ENCODE results near the gene UCN.

Gene UCN

DNA sequence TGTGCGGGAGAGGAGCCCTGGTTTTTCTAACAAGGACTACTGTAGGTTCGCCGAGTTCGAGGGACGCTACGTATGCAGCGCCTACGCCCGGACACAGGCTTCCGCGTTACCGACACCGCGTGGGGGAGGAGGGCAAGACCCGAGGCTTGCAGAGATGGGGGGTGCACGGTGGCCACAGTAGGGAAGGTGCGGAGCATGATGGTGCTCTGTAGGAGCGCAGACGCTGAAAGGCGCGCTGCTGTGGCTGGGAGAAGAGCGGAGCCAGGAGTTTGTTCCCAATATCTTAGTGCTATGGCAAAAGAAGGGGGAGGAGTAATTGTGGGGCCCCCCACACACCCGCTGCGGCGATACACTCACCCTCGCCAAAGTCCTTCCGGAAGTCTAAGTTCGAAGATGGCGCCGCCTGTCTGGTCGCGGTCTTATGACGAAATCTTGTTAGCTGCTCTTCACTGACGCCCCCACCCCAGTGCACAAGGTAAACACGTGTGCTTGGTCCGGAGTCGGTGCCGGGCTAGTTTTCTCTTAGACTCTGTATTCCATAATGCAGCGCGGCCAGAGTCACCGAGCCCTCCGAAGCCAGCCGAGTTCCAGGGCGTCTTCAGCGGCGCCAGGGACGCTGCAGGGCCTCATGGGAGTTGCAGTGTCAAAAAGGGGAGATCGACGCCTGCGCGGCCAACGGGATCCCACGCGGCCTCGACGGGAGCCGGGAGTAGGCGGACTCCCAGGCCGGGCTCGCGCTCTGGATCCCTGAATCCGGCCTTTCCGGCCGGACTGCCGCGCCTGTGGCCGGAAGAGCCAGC is 48.3 kb upstream of the UCN start, which contains the start of gene GTF3C2 (continued):
- TF ChIP-seq, protein P1, sequence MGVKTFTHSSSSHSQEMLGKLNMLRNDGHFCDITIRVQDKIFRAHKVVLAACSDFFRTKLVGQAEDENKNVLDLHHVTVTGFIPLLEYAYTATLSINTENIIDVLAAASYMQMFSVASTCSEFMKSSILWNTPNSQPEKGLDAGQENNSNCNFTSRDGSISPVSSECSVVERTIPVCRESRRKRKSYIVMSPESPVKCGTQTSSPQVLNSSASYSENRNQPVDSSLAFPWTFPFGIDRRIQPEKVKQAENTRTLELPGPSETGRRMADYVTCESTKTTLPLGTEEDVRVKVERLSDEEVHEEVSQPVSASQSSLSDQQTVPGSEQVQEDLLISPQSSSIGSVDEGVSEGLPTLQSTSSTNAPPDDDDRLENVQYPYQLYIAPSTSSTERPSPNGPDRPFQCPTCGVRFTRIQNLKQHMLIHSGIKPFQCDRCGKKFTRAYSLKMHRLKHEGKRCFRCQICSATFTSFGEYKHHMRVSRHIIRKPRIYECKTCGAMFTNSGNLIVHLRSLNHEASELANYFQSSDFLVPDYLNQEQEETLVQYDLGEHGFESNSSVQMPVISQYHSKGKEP (tag by site-specific recombination; IDR thresholded peaks at IDR 0.05) = peak; percentile 33; the same call in 1 of the 2 replicates
- TF ChIP-seq ZNF19 (tag by site-specific recombination; IDR thresholded peaks at IDR 0.05; ENCODE audit: low read depth) (no peak), SP7 (tag by site-specific recombination; IDR thresholded peaks at IDR 0.05) (peak; percentile 65; the same call in 1 of the 2 replicates), ZNF558 (tag by site-specific recombination; IDR thresholded peaks at IDR 0.05) (no peak), ZNF335 (tag by site-specific recombination; conservative IDR thresholded peaks at IDR 0.05) (peak; percentile 84), ZNF398 (tag by site-specific recombination; IDR thresholded peaks at IDR 0.05) (peak; percentile 45), ZNF629 (tag by site-specific recombination; IDR thresholded peaks at IDR 0.05) (peak; percentile 78), IKZF3 (tag by site-specific recombination; IDR thresholded peaks at IDR 0.05) (peak; percentile 79; the same call in 1 of the 2 replicates), ZSCAN16 (tag by site-specific recombination; IDR thresholded peaks at IDR 0.05) (no peak), ZBTB17 (tag by site-specific recombination; IDR thresholded peaks at IDR 0.05) (peak; percentile 99), ZNF140 (tag by site-specific recombination; IDR thresholded peaks at IDR 0.05) (no peak), ZBTB7A (tag by site-specific recombination; IDR thresholded peaks at IDR 0.05; ENCODE audit: low read depth) (no peak), GLIS2 (tag by site-specific recombination; IDR thresholded peaks at IDR 0.05) (peak; percentile 94), ZNF302 (tag by site-specific recombination; IDR thresholded peaks at IDR 0.05; ENCODE audit: low read depth) (no peak), ZNF596 (tag by site-specific recombination; IDR thresholded peaks at IDR 0.05) (no peak), ZNF624 (tag by site-specific recombination; IDR thresholded peaks at IDR 0.05) (no peak), ZNF544 (tag by site-specific recombination; IDR thresholded peaks at IDR 0.05) (no peak), ZNF473 (tag by site-specific recombination; IDR thresholded peaks at IDR 0.05) (no peak), ZNF274 (IDR thresholded peaks at IDR 0.05; ENCODE audit: low read length) (no peak), ZNF274 (tag by site-specific recombination; IDR thresholded peaks at IDR 0.05; ENCODE audit: borderline replicate concordance) (no peak), ZNF664 (tag by site-specific recombination; IDR thresholded peaks at IDR 0.05) (no peak), ZNF426 (tag by site-specific recombination; IDR thresholded peaks at IDR 0.05) (no peak), BCL11B (tag by site-specific recombination; IDR thresholded peaks at IDR 0.05; ENCODE audit: low read depth) (no peak), ZNF292 (tag by site-specific recombination; IDR thresholded peaks at IDR 0.05; ENCODE audit: borderline replicate concordance, low read depth) (no peak), ZNF175 (tag by site-specific recombination; IDR thresholded peaks at IDR 0.05) (no peak), MYNN (tag by site-specific recombination; IDR thresholded peaks at IDR 0.05; ENCODE audit: borderline replicate concordance) (no peak; the same call in 1 of the 2 replicates), HOXD13 (CRISPR knock-in tag; IDR thresholded peaks at IDR 0.05; ENCODE audit: borderline replicate concordance) (0 out of 2 replicates have a peak, but pooled peaks have one; percentile 55), ZBTB21 (tag by site-specific recombination; IDR thresholded peaks at IDR 0.05) (peak; percentile 43; the same call in 1 of the 2 replicates), ZNF266 (tag by site-specific recombination; IDR thresholded peaks at IDR 0.05; ENCODE audit: low read depth) (no peak), EGR2 (tag by site-specific recombination; IDR thresholded peaks at IDR 0.05; ENCODE audit: low read depth) (peak; percentile 67), ZNF2 (tag by site-specific recombination; IDR thresholded peaks at IDR 0.05) (no peak), YY2 (tag by site-specific recombination; IDR thresholded peaks at IDR 0.05) (peak; percentile 65), ZNF623 (tag by site-specific recombination; IDR thresholded peaks at IDR 0.05) (no peak), ZNF433 (tag by site-specific recombination; IDR thresholded peaks at IDR 0.05; ENCODE audit: low read depth) (no peak)
- TF ChIP-seq, protein P2, sequence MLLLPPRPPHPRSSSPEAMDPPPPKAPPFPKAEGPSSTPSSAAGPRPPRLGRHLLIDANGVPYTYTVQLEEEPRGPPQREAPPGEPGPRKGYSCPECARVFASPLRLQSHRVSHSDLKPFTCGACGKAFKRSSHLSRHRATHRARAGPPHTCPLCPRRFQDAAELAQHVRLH (tag by site-specific recombination; IDR thresholded peaks at IDR 0.05) = no peak; the same call in 1 of the 2 replicates
- TF ChIP-seq, protein P3, sequence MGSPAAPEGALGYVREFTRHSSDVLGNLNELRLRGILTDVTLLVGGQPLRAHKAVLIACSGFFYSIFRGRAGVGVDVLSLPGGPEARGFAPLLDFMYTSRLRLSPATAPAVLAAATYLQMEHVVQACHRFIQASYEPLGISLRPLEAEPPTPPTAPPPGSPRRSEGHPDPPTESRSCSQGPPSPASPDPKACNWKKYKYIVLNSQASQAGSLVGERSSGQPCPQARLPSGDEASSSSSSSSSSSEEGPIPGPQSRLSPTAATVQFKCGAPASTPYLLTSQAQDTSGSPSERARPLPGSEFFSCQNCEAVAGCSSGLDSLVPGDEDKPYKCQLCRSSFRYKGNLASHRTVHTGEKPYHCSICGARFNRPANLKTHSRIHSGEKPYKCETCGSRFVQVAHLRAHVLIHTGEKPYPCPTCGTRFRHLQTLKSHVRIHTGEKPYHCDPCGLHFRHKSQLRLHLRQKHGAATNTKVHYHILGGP (tag by site-specific recombination; IDR thresholded peaks at IDR 0.05) = no peak

All from HEK293 (cell line).